HepG2 (cell line): ENCODE data around the gene MYLK. TPM values are rescaled to one million over a fixed set of nuclear protein-coding genes. Genes with fewer than 3 reads are reported as not detected.

ENCODE experiments used
- ARHGAP35 ChIP-seq: sonication (generic); formaldehyde crosslinking; IDR thresholded peaks from 2 replicates; pipeline ENCODE4 v1.9.0; 2022; ENCODE audit warnings: mild to moderate bottlenecking, inconsistent platforms, moderate library complexity, missing genetic modification reagents, borderline replicate concordance
- ARID3A ChIP-seq: IDR thresholded peaks from 2 replicates; pipeline ENCODE4 v1.6.1; 2012; ENCODE audit warnings: low read depth, low read length, improper control_type of control experiment
- BRF2 ChIP-seq: sonication (generic); formaldehyde crosslinking; IDR thresholded peaks from 2 replicates; pipeline ENCODE4 v1.8.1; 2022; ENCODE audit warnings: mild to moderate bottlenecking, missing genetic modification reagents
- CEBPZ ChIP-seq: IDR thresholded peaks from 2 replicates; pipeline ENCODE4 v1.6.1; 2012; ENCODE audit warnings: low read length, improper control_type of control experiment
- ETV6 ChIP-seq: sonication (generic); formaldehyde crosslinking; conservative IDR thresholded peaks from 2 replicates; pipeline ENCODE4 v1.4.0; 2020; ENCODE audit warnings: missing genetic modification reagents
- GLMP ChIP-seq: sonication (generic); formaldehyde crosslinking; IDR thresholded peaks from 2 replicates; pipeline ENCODE4 v1.9.0; 2021; ENCODE audit warnings: missing genetic modification reagents, mild to moderate bottlenecking, borderline replicate concordance
- HDAC1 ChIP-seq: sonication (generic); formaldehyde crosslinking; IDR thresholded peaks from 2 replicates; pipeline ENCODE4 v1.5.1; 2020; ENCODE audit warnings: mild to moderate bottlenecking, missing genetic modification reagents
- HNF1B ChIP-seq: sonication (generic); formaldehyde crosslinking; IDR thresholded peaks from 2 replicates; pipeline ENCODE4 v1.5.1; 2020; ENCODE audit warnings: mild to moderate bottlenecking, moderate library complexity, missing genetic modification reagents
- MEIS2 ChIP-seq: sonication (generic); formaldehyde crosslinking; IDR thresholded peaks from 2 replicates; pipeline ENCODE4 v1.9.0; 2021; ENCODE audit warnings: mild to moderate bottlenecking, missing genetic modification reagents
- POLR2AphosphoS2 ChIP-seq: IDR thresholded peaks from 2 replicates; pipeline ENCODE4 v1.6.1; 2011; ENCODE audit warnings: low read depth, low read length, improper control_type of control experiment
- RAD21 ChIP-seq: fragments of 450-650 bp; formaldehyde crosslinking; IDR thresholded peaks from 2 replicates; pipeline ENCODE4 v1.5.0; 2020; ENCODE audit warnings: mild to moderate bottlenecking
- RARA ChIP-seq: IDR thresholded peaks from 2 replicates; pipeline ENCODE4 v1.6.1; 2016; ENCODE audit warnings: missing genetic modification reagents, missing compliant biosample characterization
- SMAD3 ChIP-seq: sonication (generic); formaldehyde crosslinking; IDR thresholded peaks from 2 replicates; pipeline ENCODE4 v1.4.0; 2020; ENCODE audit warnings: missing genetic modification reagents
- TBX3 ChIP-seq: fragments of 450-650 bp; IDR thresholded peaks from 2 replicates; pipeline ENCODE4 v1.6.1; 2017; ENCODE audit warnings: antibody characterized with exemption, mild to moderate bottlenecking, inconsistent platforms, borderline replicate concordance
- TEAD3 ChIP-seq: optimal IDR thresholded peaks from 2 replicates; pipeline ENCODE3; 2016; ENCODE audit warnings: borderline replicate concordance
- YY1 ChIP-seq: IDR thresholded peaks from 2 replicates; pipeline ENCODE4 v1.6.1; 2011; ENCODE audit warnings: low read length, low read depth, moderate library complexity, mild to moderate bottlenecking; ENCODE audit not compliant: insufficient read depth, insufficient replicate concordance
- ZBTB21 ChIP-seq: sonication (generic); formaldehyde crosslinking; IDR thresholded peaks from 2 replicates; pipeline ENCODE4 v1.4.0; 2020; ENCODE audit warnings: missing genetic modification reagents
- ZMYM2 ChIP-seq: sonication (generic); formaldehyde crosslinking; IDR thresholded peaks from 2 replicates; pipeline ENCODE4 v1.8.0; 2022; ENCODE audit warnings: mild to moderate bottlenecking, missing genetic modification reagents
- ZNF331 ChIP-seq: sonication (generic); formaldehyde crosslinking; IDR thresholded peaks from 2 replicates; pipeline ENCODE4 v1.4.0; 2020; ENCODE audit warnings: missing genetic modification reagents
- ZNF414 ChIP-seq: sonication (generic); formaldehyde crosslinking; IDR thresholded peaks from 2 replicates; pipeline ENCODE4 v1.5.0; 2020; ENCODE audit warnings: missing genetic modification reagents
- ZNF788 ChIP-seq: sonication (generic); formaldehyde crosslinking; IDR thresholded peaks from 2 replicates; pipeline ENCODE4 v1.5.0; 2020; ENCODE audit warnings: mild to moderate bottlenecking, missing genetic modification reagents, borderline replicate concordance
- polyA plus RNA-seq, 8 experiments: library from polyadenylated mRNA; depleted of rRNA in 3 of 8; stranded (reverse) in 7 of 8; unstranded in 1 of 8; fragments of >200 nt; fragmentation: Illumina TruSeq in 4 of 8; extraction: Trizol in 4 of 8; gene quantifications; 2 replicates each; pipeline versions ENCODE4 v1.2.1 to v1.2.3, GENCODE V29; 2011 to 2016; ENCODE audit warnings: low read depth in 4 of 8, missing spikeins in 1 of 8, mixed read lengths in 1 of 8; ENCODE audit not compliant: insufficient read depth in 1 of 8
- total RNA-seq, 5 experiments: library from RNA; depleted of rRNA; stranded (reverse); fragments of >200 nt; fragmentation: Illumina TruSeq; extraction: Trizol; gene quantifications; 2 replicates each; pipeline ENCODE4 v1.2.3, GENCODE V29; 2016; ENCODE audit warnings: low read depth in 1 of 5

The MYLK gene
- total and polyA plus RNA-seq, 2 of the 13 experiments (the other 11 are each of a cell fraction or from before 2014, with no cell fraction given) = 10.6 to 34.9 TPM

- TF ChIP-seq POLR2AphosphoS2 (no peak), ZMYM2 (CRISPR knock-in tag) (no peak), HDAC1 (peak; percentile 59; the same call in 1 of the 2 replicates), ETV6 (CRISPR knock-in tag) (0 out of 2 replicates have a peak, but pooled peaks have one; percentile 10), TBX3 (no peak), MEIS2 (no peak), TEAD3 (CRISPR knock-in tag) (peak; percentile 98), GLMP (CRISPR knock-in tag) (no peak), ARID3A (peak; percentile 61; the same call in 1 of the 2 replicates), BRF2 (CRISPR knock-in tag) (no peak), CEBPZ (no peak), ARHGAP35 (CRISPR knock-in tag) (no peak), HNF1B (CRISPR knock-in tag) (peak; percentile 100), ZBTB21 (no peak), YY1 (peak; percentile 34), SMAD3 (CRISPR knock-in tag) (peak; percentile 77; the same call in 1 of the 2 replicates), ZNF788 (CRISPR knock-in tag) (peak; percentile 38; the same call in 1 of the 2 replicates), ZNF414 (CRISPR knock-in tag) (0 out of 2 replicates have a peak, but pooled peaks have one; percentile 32), ZNF331 (CRISPR knock-in tag) (peak; percentile 90), RARA (CRISPR knock-in tag) (peak; percentile 63; the same call in 1 of the 2 replicates), RAD21 (CRISPR knock-in tag) (peak; percentile 24; the same call in 1 of the 2 replicates)
Measured at GRCh38 chr3:123755085-123755484, 129.0 kb downstream of the MYLK start (continued).
